K562 (cell line): ENCODE results near the gene AUNIP.

ENCODE experiments used
- DPF2 ChIP-seq: fragments of 450-650 bp; IDR thresholded peaks from 2 replicates; pipeline ENCODE4 v1.6.1; 2016
- FOXM1 ChIP-seq, 2 experiments: fragments of 450-650 bp in 1 of 2; sonication (generic) in 1 of 2; formaldehyde crosslinking in 1 of 2; IDR thresholded peaks; 2 replicates each; pipeline versions ENCODE4 v1.6.1 to v1.9.0; 2017 to 2022; ENCODE audit warnings: low read depth in 2 of 2, mild to moderate bottlenecking in 2 of 2, missing genetic modification reagents in 1 of 2, moderate library complexity in 1 of 2
- HNRNPH1 ChIP-seq: fragments of 200-400 bp; formaldehyde crosslinking; optimal IDR thresholded peaks from 2 replicates; pipeline ENCODE3; 2017; ENCODE audit warnings: low read depth, mild to moderate bottlenecking, low read length, moderate library complexity
- U2AF2 ChIP-seq: fragments of 200-400 bp; formaldehyde crosslinking; optimal IDR thresholded peaks from 2 replicates; pipeline ENCODE3; 2017; ENCODE audit warnings: low read depth, mild to moderate bottlenecking, low read length

DNA sequence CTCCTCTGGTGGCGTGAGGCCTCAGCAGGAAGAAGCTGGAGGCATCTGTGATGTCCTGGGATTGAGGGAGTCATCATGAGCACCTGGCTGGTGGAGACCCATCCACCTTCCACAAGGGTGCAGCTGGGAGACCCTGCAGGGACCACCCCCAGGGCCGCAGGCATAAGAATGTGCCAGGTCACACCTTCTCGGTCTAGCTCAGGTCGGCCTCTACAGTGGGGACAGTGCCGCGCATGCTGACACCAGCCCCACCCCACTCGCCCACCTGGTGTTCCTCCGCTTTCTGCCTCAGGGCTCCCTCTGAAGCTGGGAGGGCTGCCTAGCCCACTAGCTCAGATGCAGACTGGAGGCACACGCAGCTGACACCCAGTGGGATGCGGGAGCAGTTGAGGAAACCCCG is 22.0 kb upstream of the AUNIP start:
- TF ChIP-seq DPF2, result no peak
- no peak for TF ChIP-seq U2AF2
- no peak for TF ChIP-seq FOXM1 (IDR thresholded peaks at IDR 0.05; ENCODE audit: low read depth)
- no peak for TF ChIP-seq FOXM1 (CRISPR knock-in tag; IDR thresholded peaks at IDR 0.05; ENCODE audit: low read depth)
- TF ChIP-seq HNRNPH1, result no peak
